ENCODE measurements around the gene OR2M5.
A peak's percentile ranks its signal among the peaks of the same experiment; 100 is the strongest.

The OR2M5 gene

GRCh38 chr1:248144513-248145198 is at the start of gene OR2M5:
OR2M5 (plus strand) TSS chr1:248145148; CDS start chr1:248145148, 0 bp downstream.
- DNase-seq (ENCODE audit: low read depth) = no peak

- no peak for DNase-seq (ENCODE audit: low read depth)
Observed at GRCh38 chr1:248098529-248098928, 46.4 kb upstream of the OR2M5 start.

GRCh38 chr1:248102847-248103246 is 42.1 kb upstream of the OR2M5 start:
- DNase-seq (ENCODE audit: low read depth) = no peak

- no peak for DNase-seq (ENCODE audit: low read depth)
Observed at GRCh38 chr1:248111157-248111556, 33.8 kb upstream of the OR2M5 start.

- DNase-seq (ENCODE audit: low read depth) = peak; percentile 4
Observed at GRCh38 chr1:248114890-248115289, 30.1 kb upstream of the OR2M5 start.

GRCh38 chr1:248127653-248128052 is 17.3 kb upstream of the OR2M5 start:
- no peak for DNase-seq (ENCODE audit: low read depth)

- DNase-seq (ENCODE audit: low read depth) = no peak
Observed at GRCh38 chr1:248136811-248137210, 8.1 kb upstream of the OR2M5 start.

- no peak for DNase-seq (ENCODE audit: low read depth)
Observed at GRCh38 chr1:248140846-248141245, 4.1 kb upstream of the OR2M5 start.

GRCh38 chr1:248143311-248143710 is 1.6 kb upstream of the OR2M5 start:
- DNase-seq (ENCODE audit: low read depth) = no peak

- DNase-seq (ENCODE audit: low read depth) = no peak
Observed at GRCh38 chr1:248152056-248152827, 7.3 kb downstream of the OR2M5 start.

GRCh38 chr1:248155927-248156326 is 11.0 kb downstream of the OR2M5 start:
- no peak for DNase-seq (ENCODE audit: low read depth)

GRCh38 chr1:248158758-248159157 is 13.8 kb downstream of the OR2M5 start:
- DNase-seq (ENCODE audit: low read depth) = no peak

- DNase-seq (ENCODE audit: low read depth) = no peak
Observed at GRCh38 chr1:248164031-248164430, 19.1 kb downstream of the OR2M5 start.

GRCh38 chr1:248165186-248165585 is 20.2 kb downstream of the OR2M5 start:
- DNase-seq (ENCODE audit: low read depth) = no peak

GRCh38 chr1:248174521-248174920 is 29.6 kb downstream of the OR2M5 start, which contains the start of gene OR2M2:
OR2M2 (plus strand) TSS chr1:248174821; CDS start chr1:248179986, 5,165 bp downstream.
- DNase-seq (ENCODE audit: low read depth) = no peak

GRCh38 chr1:248183996-248184395 is 39.0 kb downstream of the OR2M5 start:
- no peak for DNase-seq (ENCODE audit: low read depth)

GRCh38 chr1:248187363-248187762 is 42.4 kb downstream of the OR2M5 start:
- DNase-seq (ENCODE audit: low read depth) = no peak

GRCh38 chr1:248189026-248189425 is 44.1 kb downstream of the OR2M5 start:
- DNase-seq (ENCODE audit: low read depth) = no peak

GRCh38 chr1:248194117-248194516 is 49.2 kb downstream of the OR2M5 start:
- DNase-seq (ENCODE audit: low read depth) = no peak
